HTR-8/SVneo (cell line): ENCODE data around the gene HPCA.
A peak's percentile ranks its signal among the peaks of the same experiment; 100 is the strongest.

ENCODE experiments used
- DNase-seq: peaks from one replicate; pipeline ENCODE4 v3.0.0; 2011; ENCODE audit warnings: low spot score, mixed read lengths; ENCODE audit not compliant: insufficient read length
- FAIRE-seq: peaks from 2 replicates; lab custom pipeline; 2011; peaks lifted over from hg19 to GRCh38; lab: Jason Lieb, UNC

Gene HPCA

GRCh38 chr1:32886004-32886827, at the start of gene HPCA:
TSS of gene HPCA (plus strand) at chr1:32886491. CDS start at chr1:32888899, 2,408 bp downstream.
- FAIRE-seq, result no peak
- peak; percentile 67 for DNase-seq

- no peak for FAIRE-seq
- DNase-seq, result no peak
Observed at GRCh38 chr1:32848354-32849063, 37.8 kb upstream of the HPCA start.

- no peak for FAIRE-seq
- DNase-seq, result no peak
Observed at GRCh38 chr1:32855861-32856617, 30.3 kb upstream of the HPCA start.

- no peak for FAIRE-seq
- no peak for DNase-seq
Observed at GRCh38 chr1:32858136-32858535, 28.2 kb upstream of the HPCA start.

- FAIRE-seq (no peak), DNase-seq (no peak)
Observed at GRCh38 chr1:32858791-32859190, 27.5 kb upstream of the HPCA start.

GRCh38 chr1:32859915-32860314, 26.4 kb upstream of the HPCA start:
- no peak for DNase-seq
- no peak for FAIRE-seq

- FAIRE-seq (no peak), DNase-seq (no peak)
Observed at GRCh38 chr1:32860566-32860965, 25.7 kb upstream of the HPCA start.

GRCh38 chr1:32861904-32862695, 24.2 kb upstream of the HPCA start:
- DNase-seq, result no peak
- FAIRE-seq, result no peak

GRCh38 chr1:32863218-32863880, 22.9 kb upstream of the HPCA start:
- FAIRE-seq, result no peak
- DNase-seq, result no peak

GRCh38 chr1:32863881-32864245, 22.4 kb upstream of the HPCA start:
- no peak for FAIRE-seq
- DNase-seq, result no peak

GRCh38 chr1:32864375-32865019, 21.8 kb upstream of the HPCA start:
- DNase-seq (no peak), FAIRE-seq (no peak)

GRCh38 chr1:32865639-32866405, 20.5 kb upstream of the HPCA start:
- DNase-seq (no peak), FAIRE-seq (no peak)

- DNase-seq (no peak), FAIRE-seq (no peak)
Observed at GRCh38 chr1:32867151-32867550, 19.1 kb upstream of the HPCA start.

- no peak for FAIRE-seq
- no peak for DNase-seq
Observed at GRCh38 chr1:32867671-32868070, 18.6 kb upstream of the HPCA start.

GRCh38 chr1:32868085-32868484, 18.2 kb upstream of the HPCA start:
- FAIRE-seq (no peak), DNase-seq (no peak)

GRCh38 chr1:32868806-32869455, 17.4 kb upstream of the HPCA start:
- no peak for FAIRE-seq

GRCh38 chr1:32869923-32870614, 16.2 kb upstream of the HPCA start:
- no peak for DNase-seq
- no peak for FAIRE-seq

More at GRCh38 chr1:32868806-32869455, 17.4 kb upstream of the HPCA start:
- DNase-seq, result no peak
